Gastrocnemius medialis (tissue), 4 donors: Measurements from ENCODE around the gene MBIP.

Experiments
- CTCF ChIP-seq, 5 experiments: fragments of 450-650 bp in 3 of 5; fragments of 200-600 bp in 2 of 5; sonication (generic) in 2 of 5; IDR thresholded peaks in 4 of 5; conservative IDR thresholded peaks in 1 of 5; 1 replicate in 4 of 5; 2 replicates in 1 of 5; pipeline ENCODE4 v1.5.1; 2016 to 2019; ENCODE audit warnings: antibody characterized with exemption in 5 of 5, mild to moderate bottlenecking in 3 of 5, moderate library complexity in 3 of 5
- POLR2A ChIP-seq, 2 donors: fragments of 450-650 bp; IDR thresholded peaks; one replicate each; pipeline ENCODE4 v1.6.1; 2017; ENCODE audit warnings: antibody characterized with exemption in 2 of 2, mild to moderate bottlenecking in 2 of 2, moderate library complexity in 2 of 2

- TF ChIP-seq POLR2A (IDR thresholded peaks at IDR 0.05): no peak
- TF ChIP-seq CTCF (IDR thresholded peaks at IDR 0.05 in 4 of 5, conservative IDR thresholded peaks at IDR 0.05 in 1 of 5): no peak
Measured at GRCh38 chr14:36313206-36313605, 7.2 kb downstream of the MBIP start.
